OCI-M2 (cell line): Measurements from ENCODE around the gene TADA2B.

ENCODE experiments used
- DNase-seq: peaks from one replicate; lab custom pipeline; 2025; ENCODE audit not compliant: unreplicated experiment; lab: John Stamatoyannopoulos, UW

TADA2B gene

DNA sequence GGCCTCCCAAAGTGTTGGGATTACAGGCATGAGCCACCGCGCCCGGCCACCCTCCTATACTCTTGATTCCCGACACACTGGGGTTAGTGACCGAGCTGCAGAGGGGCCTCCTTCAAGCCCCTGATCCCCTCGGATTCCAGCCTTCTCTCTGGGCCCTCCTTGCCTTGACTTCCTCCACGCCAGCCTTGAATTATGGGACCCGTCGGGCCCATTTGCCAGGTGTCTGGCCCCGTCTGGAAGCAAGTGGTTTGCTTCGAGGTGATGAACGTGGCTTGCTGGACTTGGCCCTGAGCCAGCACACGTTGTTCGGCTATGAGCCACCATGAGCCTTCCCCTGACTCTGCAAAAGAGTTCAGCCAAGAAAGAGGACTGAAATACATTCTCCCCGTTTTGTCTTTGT is 62.1 kb downstream of the TADA2B start:
- DNase-seq, result no peak

DNA sequence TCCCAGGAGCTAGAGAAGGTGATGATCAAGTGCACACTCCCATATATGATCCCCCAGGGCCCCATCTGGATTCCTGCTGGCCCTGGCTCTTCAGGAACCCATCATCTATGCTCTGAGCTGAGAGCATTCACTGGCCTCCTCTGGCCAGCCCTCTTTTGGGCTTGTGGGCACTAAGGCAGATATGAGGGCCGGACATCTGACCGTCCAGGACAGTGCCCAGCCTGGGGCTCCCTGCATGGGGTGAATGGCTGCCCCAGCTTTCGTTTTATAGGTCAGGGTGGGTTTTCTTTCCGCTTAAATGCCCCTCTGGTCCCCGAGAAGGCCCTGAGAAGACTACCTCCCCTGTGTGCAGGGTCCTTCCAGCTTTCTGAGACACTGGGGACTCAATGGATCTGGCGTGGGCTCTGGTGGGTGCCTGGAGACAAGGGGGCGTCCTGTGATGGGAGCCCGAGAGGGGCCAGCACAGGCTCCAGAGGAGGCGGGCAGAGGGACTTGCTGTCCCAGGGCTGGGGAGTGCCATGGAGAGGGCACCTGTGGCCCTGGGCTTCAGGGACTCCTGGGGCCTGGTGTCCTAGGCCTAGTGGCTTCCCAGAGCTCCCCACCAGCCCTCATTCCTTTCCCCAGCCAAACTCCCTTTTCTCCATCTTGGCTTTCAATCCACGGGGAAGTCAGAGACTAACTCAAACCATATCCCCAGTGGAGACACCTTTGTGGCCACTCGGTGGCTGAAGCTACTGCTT is 64.2 kb downstream of the TADA2B start:
- no peak for DNase-seq
